ENCODE data around the gene A2ML1.

DNA sequence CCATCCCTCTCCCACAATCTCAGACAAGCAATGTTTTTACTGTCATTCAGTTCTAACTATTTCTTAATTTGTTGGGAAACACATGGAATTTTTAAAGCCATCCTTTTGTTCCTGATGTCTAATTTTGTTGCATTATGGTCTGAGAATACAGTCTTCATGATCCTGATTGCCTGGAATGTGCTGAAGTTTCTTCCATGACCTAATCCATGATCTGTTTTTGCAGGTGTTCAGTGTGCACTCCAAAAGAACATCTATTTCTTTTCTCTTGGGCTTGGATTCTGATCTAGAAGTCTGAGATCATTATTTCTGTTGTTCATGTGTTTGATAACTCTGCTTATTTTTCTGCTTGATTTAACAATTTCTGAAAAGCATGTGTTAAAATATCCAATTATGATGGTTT lies 48.6 kb downstream of the A2ML1 start:
- TF ChIP-seq CTCF (IDR thresholded peaks at IDR 0.05; ENCODE audit: insufficient read depth, low read depth, low read length) (no peak), EZH2 (IDR thresholded peaks at IDR 0.05; ENCODE audit: insufficient read depth, low read length) (no peak)

All from astrocyte (in vitro differentiated cells and primary cell).